Fibroblast of lung (primary cell): ENCODE results near the gene MAML2.

Source experiments
- CTCF ChIP-seq, 2 donors: IDR thresholded peaks in 1 of 2; conservative IDR thresholded peaks in 1 of 2; 1 replicate in 1 of 2; 2 replicates in 1 of 2; pipeline ENCODE4 v1.5.1; 2011 to 2012; ENCODE audit warnings: low read length in 2 of 2, control low read depth in 1 of 2, inconsistent platforms in 1 of 2, low read depth in 1 of 2, mild to moderate bottlenecking in 1 of 2
- EZH2 ChIP-seq: IDR thresholded peaks from 2 replicates; pipeline ENCODE4 v1.5.1; 2012; ENCODE audit warnings: low read length, control low read depth, mild to moderate bottlenecking; ENCODE audit errors: missing control alignments

GRCh38 chr11:96151501-96151900 lies 191.5 kb downstream of the MAML2 start:
- TF ChIP-seq CTCF (conservative IDR thresholded peaks at IDR 0.05 in 1 of 2, IDR thresholded peaks at IDR 0.05 in 1 of 2; ENCODE audit: low read depth in 1 of 2, low read length in 2 of 2), result no peak
- no peak for TF ChIP-seq EZH2
